ENCODE measurements around the gene CYP4F12.
A peak's percentile ranks its signal among the peaks of the same experiment; 100 is the strongest.
"Not testable (repeated sequence)": the region's sequence is repeated elsewhere in the genome, so short reads cannot be mapped to it uniquely, and the experiment has no call there.

CYP4F12 gene

GRCh38 chr19:15650123-15650522 is 22.8 kb upstream of the CYP4F12 start:
- DNase-seq (ENCODE audit: low spot score): not testable (repeated sequence)

GRCh38 chr19:15651791-15652190 is 21.1 kb upstream of the CYP4F12 start:
- DNase-seq (ENCODE audit: low spot score): no peak

DNA sequence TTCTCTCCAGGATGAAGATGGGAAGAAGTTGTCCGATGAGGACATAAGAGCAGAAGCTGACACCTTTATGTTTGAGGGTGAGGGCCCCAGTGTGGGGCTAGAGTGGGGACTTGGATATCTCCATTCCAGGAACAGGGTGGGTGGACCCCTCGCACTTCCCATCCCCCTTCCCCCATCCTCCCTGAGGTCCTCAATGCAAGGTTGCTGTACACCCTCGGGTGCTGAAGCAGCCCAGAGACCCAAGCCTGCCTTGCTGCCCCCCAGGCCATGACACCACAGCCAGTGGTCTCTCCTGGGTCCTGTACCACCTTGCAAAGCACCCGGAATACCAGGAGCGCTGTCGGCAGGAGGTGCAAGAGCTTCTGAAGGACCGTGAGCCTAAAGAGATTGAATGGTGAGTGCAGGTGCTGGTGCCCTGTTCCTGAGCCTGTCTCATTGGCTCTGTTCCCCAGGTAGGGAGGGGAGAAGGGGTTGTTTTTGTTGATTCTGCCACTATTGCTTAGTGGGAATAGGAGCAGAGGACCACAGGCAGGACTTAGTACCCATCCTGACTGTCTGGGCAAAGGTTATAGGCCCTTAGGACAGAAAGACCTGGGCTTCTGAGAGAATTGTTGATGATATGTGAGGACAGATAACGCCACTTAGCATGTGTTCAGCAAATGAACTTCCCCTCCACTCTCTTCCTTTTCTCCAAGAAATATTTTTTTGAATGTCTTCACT is 20.2 kb upstream of the CYP4F12 start:
- DNase-seq (ENCODE audit: low spot score): no peak

- DNase-seq (ENCODE audit: low spot score): no peak
Observed at GRCh38 chr19:15656467-15656866, 16.4 kb upstream of the CYP4F12 start.

DNA sequence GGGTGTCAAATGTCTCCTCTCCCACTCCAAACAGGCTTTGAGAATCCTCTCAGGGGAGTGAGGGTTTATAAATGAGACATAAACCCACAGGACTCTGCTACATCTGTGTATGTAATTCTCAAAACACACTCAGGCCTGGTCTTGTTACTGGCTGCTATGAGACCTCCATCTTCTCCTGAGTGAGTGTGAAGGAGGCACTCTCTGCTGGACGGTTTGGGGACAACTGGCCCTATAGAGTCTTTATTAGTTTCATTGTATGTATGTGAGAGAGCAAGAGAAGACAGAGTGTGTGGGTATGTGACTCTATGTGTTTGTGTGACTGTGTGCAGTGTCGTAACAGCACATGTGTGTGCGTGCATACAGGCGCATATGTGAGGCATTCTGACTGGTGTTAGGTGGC is 9.6 kb upstream of the CYP4F12 start:
- no peak for DNase-seq (ENCODE audit: low spot score)

- no peak for DNase-seq (ENCODE audit: low spot score)
Observed at GRCh38 chr19:15666186-15666585, 6.7 kb upstream of the CYP4F12 start.

DNA sequence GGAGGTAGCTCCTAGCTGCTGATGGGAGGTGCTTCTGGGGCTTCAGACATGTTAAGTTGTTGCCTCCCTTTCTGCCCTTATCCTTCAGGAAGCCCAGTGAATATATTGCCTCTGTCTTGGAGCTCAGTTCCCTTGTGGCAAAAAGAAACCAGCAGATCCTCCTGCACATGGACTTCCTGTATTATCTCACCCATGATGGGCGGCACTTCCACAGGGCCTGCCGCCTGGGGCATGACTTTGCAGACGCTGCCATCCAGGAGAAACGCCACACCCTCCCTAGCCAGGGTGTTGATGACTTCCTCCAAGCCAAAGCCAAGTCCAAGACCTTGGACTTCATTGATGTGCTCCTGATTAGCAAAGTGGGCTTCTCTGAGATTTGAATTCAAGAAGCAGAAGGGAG is 6.0 kb upstream of the CYP4F12 start:
- DNase-seq (ENCODE audit: low spot score): no peak

DNA sequence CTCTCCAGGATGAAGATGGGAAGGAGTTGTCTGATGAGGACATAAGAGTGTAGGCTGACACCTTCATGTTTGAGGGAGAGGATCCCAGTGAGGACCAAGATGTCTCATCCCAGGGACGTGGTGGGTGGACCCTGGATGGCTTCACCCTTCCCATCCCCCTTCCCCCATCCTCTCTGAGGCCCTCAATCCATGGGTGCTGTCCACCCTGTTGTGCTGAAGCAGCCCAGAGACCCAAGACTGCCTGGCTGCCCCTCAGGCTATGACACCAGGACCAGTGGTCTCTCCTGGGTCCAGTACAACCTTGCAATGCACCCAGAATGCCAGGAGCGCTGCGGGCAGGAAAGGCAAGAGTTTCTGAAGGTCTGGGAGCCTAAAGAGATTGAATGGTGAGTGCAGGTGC is 3.4 kb upstream of the CYP4F12 start:
- DNase-seq (ENCODE audit: low spot score): no peak

DNA sequence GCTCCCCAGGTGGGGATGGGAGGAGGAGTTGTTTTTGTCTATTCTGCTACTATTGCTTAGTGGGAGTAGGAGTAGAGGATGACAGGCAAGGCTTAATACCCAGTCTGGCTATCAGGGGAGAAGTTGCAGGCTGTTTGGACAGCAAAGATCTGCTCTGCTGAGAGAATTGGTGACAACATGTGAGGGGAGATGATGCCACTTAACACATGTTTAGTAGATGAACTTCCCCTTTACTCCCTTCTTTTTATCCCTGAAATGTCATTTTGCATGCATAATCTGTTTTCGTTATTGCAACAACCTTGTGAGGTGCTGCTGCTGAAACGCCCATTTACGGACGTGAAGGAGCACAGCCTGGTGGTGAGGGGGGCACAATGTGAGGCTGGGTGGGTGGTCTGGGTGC is 3.0 kb upstream of the CYP4F12 start:
- DNase-seq (ENCODE audit: low spot score): no peak

DNA sequence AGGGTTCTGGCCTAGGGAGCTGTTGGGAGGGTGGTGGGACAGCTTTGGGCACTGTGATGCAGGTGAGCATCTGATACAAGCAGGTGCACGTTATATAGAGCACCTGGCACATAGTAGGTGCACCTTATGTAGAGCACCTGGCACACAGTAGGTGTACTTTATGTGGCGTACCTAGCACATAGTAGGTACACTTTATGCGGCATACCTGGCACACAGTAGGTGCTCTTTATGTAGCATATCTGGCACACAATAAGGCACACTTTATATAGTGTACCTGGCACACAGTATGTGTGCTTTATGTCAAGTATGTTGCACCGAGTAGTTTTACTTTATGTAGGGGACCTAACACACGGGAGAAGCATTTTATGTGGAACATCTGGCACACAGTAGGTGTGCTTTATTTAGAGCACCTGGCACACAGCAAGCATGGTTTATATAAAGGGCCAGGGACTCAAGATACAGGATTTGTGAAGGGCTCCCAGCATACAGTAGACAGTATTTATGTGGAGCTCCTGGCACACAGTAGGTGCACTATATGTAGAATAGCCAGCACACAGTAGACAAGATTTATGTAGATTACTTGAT is 1.6 kb upstream of the CYP4F12 start:
- no peak for DNase-seq (ENCODE audit: low spot score)

DNA sequence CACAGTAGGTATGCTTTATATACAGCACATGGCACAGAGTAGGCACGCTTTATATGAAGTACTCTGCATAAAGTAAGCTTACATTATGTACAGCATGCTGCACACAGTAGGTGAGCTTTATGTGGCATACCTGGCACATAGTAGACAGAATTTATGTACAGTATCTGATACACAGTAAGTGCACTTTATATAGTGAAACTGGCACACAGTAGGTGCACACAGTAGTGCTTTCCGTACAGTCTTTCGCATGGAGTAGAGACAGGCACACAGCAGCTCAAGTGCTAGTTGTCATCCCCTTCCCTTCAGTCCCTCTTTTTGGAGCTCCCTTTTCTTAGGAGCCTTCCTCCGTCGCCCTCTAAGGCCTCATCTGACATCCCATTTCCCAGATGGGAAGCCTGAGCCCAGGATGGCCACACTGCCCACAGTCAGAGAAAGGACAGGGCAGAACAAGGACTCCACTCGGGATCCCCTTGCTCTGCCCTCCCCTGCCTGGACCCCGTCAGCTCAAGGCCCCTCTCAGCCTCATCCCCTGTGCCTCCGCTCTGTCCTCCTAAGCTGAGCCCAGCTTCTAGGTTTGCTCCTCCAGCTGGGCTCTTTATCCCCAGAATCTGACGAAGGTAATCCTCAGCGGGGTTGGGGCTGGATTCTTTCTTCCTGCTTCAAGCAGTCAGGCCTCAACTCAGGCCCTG is 852 bp upstream of the CYP4F12 start:
- no peak for DNase-seq (ENCODE audit: low spot score)

DNA sequence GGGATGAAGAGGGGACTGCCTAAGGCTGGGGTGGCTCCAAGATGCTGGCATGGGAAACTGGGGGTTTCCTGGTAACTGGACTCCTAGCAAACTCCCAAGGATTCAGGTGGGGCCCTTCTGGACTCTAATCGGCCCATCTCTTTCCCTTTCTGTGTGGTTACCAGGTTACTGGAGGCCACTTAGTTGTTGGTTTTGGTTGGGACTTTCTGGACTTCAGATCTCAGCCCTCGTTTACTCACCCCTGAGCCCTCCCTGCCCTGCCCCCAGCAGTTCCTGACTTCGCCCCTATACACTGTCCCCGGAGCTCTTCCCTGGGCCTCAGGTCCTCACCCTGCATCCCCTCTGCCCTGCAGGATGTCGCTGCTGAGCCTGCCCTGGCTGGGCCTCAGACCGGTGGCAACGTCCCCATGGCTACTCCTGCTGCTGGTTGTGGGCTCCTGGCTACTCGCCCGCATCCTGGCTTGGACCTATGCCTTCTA is 328 bp downstream of the CYP4F12 start:
- DNase-seq (ENCODE audit: low spot score): no peak

DNA sequence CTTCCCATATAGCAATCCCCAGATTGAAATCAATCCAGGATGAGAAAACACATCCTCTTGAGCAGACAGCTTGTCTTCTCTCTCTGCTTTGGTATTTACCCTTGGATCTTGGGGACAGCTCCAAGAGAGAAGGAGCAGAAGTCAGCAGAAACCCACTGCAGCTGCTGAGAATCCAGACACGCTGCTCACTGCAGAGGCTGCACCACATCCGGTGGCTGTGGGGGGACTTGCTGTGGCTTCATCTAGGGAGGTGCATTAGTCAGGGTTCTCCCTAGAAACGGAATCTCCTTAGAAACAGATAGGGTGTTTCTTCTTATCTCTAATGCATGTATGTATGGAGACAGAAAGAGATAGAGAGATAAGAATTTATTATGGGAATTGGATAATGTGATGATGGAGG is 2.7 kb downstream of the CYP4F12 start:
- DNase-seq (ENCODE audit: low spot score): no peak

DNA sequence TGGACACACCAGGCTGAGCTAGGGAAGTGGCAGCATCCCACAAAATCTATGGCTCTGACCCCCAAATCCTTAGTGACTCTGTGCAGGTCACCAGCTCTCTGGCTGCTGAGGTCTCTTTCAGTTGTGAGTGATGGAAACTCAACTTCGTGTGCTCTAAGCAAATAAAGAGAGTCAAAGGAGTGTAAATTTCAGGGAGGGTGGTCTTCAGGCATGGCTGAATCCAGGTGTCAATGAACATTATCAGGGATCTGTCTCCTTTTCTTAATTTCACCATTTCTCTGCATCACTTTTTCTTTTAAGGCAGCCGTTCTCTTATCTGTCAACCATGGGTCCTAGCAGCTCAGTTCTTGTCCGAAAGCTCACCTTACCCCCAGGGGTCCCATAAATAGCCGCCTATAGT is 6.2 kb downstream of the CYP4F12 start:
- DNase-seq (ENCODE audit: low spot score): no peak

GRCh38 chr19:15679865-15680264 is 7.0 kb downstream of the CYP4F12 start:
- not testable (repeated sequence) for DNase-seq (ENCODE audit: low spot score)

- no peak for DNase-seq (ENCODE audit: low spot score)
Observed at GRCh38 chr19:15680478-15681322, 7.8 kb downstream of the CYP4F12 start.

- no peak for DNase-seq (ENCODE audit: low spot score)
Observed at GRCh38 chr19:15683411-15683810, 10.5 kb downstream of the CYP4F12 start.

- no peak for DNase-seq (ENCODE audit: low spot score)
Observed at GRCh38 chr19:15684828-15685227, 11.9 kb downstream of the CYP4F12 start.

GRCh38 chr19:15696654-15697194 is 23.8 kb downstream of the CYP4F12 start:
- DNase-seq (ENCODE audit: low spot score): no peak

DNA sequence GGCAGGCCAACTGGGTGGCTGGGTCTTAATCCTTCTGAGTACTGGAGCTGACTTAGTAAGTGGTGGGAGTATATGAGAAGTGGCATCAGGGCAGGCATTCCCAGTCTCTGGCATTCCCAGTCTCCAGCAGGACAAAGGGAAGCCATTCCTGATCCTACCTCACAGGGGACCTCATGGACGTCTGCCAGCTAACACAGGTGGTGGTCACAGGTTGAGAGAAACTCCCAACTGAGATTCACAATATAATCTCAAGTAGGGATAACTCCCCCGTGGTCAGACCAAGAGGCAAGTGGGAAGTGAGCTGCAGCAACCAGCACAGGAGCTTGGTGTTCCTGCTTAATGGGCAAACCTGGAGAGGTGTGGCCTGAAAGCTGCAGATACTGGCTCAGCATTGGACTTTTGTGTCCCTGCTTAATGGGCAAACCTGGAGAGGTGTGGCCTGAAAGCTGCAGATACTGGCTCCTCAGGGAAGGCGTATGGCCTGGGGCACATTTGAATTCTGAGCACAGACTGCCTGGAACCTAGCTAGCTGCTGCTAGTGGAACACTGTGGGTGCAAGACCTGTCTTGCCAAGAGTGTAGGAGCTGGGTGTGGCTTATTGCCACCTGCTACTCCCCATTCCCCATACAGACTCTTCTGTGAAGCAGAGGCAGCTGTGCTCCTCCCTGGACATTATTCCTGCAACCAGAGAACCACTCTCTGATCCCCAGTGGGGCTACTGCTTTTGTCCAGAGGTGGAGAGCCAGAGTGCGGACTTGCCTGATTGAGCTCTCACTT is 29.1 kb downstream of the CYP4F12 start:
- no peak for DNase-seq (ENCODE audit: low spot score)

- DNase-seq (ENCODE audit: low spot score): peak; percentile 82
Observed at GRCh38 chr19:15702534-15702930, 29.6 kb downstream of the CYP4F12 start.
